Neural progenitor cell (in vitro differentiated cells): Measurements from ENCODE around the gene FHAD1.

Source experiments
- CTCF ChIP-seq: fragments of 200-600 bp; sonication (generic); IDR thresholded peaks from 2 replicates; pipeline ENCODE4 v1.5.1; 2017; ENCODE audit warnings: antibody characterized with exemption, mild to moderate bottlenecking
- EZH2 ChIP-seq: fragments of 200-600 bp; sonication (generic); IDR thresholded peaks from 2 replicates; pipeline ENCODE4 v1.6.1; 2017; ENCODE audit warnings: antibody characterized with exemption, mild to moderate bottlenecking, moderate library complexity

- TF ChIP-seq CTCF (no peak), EZH2 (no peak)
Observed at GRCh38 chr1:15243275-15244043, 3.6 kb upstream of the FHAD1 start.
